ENCODE data around the gene CELF5.
A peak's percentile ranks its signal among the peaks of the same experiment; 100 is the strongest.
"Not testable (repeated sequence)": the region's sequence is repeated elsewhere in the genome, so short reads cannot be mapped to it uniquely, and the experiment has no call there.

CELF5 gene

DNA sequence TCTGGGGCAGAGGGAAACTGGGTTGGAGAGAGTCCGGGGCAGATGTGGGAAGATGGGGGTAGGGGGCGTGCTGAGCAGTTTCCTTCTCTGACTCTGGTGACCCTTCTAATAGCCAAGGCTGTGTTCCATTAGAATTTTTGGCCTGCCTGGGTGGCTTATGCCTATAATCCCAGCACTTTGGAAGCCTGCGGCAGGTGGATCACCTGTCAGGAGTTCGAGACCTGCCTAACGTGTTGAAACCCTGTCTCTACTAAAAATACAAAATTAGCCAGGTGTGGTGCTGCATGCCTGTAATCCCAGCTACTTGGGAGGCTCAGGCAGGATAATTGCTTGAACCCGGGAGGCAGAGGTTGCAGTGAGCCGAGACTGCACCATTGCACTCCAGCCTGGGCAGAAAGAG is 21.6 kb upstream of the CELF5 start:
- peaks cover 58% of the 10 kb centered on the region for H3K36me3 ChIP-seq (ENCODE audit: control insufficient read depth, insufficient read depth, low read length)
- H3K4me1 ChIP-seq (ENCODE audit: control insufficient read depth, insufficient read depth, low read length); H3K4me3 ChIP-seq (ENCODE audit: low read depth, low read length); H3K27me3 ChIP-seq (ENCODE audit: control insufficient read depth, insufficient read depth, low read length); H3K9me3 ChIP-seq (ENCODE audit: control insufficient read depth, insufficient read depth, low read length); H3K9ac ChIP-seq (ENCODE audit: low read depth, low read length); H3K27ac ChIP-seq (ENCODE audit: low read depth, low read length): not testable (repeated sequence)

- Histone ChIP-seq H3K9ac (ENCODE audit: low read depth, low read length) (no peak overlapping the region), H3K27me3 (ENCODE audit: control insufficient read depth, insufficient read depth, low read length) (no peaks in the 10 kb centered on the region), H3K4me1 (ENCODE audit: control insufficient read depth, insufficient read depth, low read length) (no peaks in the 10 kb centered on the region), H3K9me3 (ENCODE audit: control insufficient read depth, insufficient read depth, low read length) (no peaks in the 10 kb centered on the region), H3K4me3 (ENCODE audit: low read depth, low read length) (no peak overlapping the region), H3K27ac (ENCODE audit: low read depth, low read length) (no peak overlapping the region), H3K36me3 (ENCODE audit: control insufficient read depth, insufficient read depth, low read length) (peaks cover 63% of the 10 kb centered on the region)
These were observed 20.4 kb upstream of the CELF5 start for GRCh38 chr19:3203805-3204645.

DNA sequence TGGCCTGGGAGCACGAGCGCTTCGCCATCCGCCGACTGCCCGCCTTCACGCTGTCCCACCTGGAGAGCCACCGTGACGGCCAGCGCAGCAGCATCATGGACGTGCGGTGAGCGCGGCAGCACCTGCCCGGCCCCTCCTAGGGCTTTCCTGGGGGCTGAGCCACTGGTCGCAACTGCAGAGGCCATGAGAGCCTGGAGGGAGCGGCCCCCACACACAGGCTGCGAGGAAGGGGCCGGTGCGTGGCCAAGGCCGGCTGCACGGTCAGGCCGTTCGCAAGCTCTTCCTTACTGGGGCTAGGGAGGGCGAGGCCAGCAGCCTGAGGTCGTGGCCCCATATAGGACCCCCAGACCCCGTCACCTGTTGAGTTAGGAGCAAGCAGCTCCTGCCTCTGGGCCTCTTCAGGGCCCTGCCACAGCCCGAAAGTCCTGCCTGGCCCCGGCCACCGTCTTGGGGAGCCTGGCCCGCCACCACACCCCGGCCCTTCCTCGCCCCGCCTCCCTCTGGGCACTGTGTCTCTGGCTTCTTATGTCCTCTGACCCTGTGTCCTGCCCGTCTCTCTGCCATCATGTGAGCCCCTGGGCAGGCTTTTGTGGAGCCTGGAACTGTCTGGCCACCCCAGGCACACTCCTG is 19.7 kb upstream of the CELF5 start:
- H3K27me3 ChIP-seq (ENCODE audit: control insufficient read depth, insufficient read depth, low read length) = no peaks in the 10 kb centered on the region
- peaks cover 62% of the 10 kb centered on the region for H3K36me3 ChIP-seq (ENCODE audit: control insufficient read depth, insufficient read depth, low read length)
- no peak overlapping the region for H3K27ac ChIP-seq (ENCODE audit: low read depth, low read length)
- no peaks in the 10 kb centered on the region for H3K9me3 ChIP-seq (ENCODE audit: control insufficient read depth, insufficient read depth, low read length)
- no peak overlapping the region for H3K4me3 ChIP-seq (ENCODE audit: low read depth, low read length)
- H3K4me1 ChIP-seq (ENCODE audit: control insufficient read depth, insufficient read depth, low read length) = no peaks in the 10 kb centered on the region
- no peak overlapping the region for H3K9ac ChIP-seq (ENCODE audit: low read depth, low read length)

DNA sequence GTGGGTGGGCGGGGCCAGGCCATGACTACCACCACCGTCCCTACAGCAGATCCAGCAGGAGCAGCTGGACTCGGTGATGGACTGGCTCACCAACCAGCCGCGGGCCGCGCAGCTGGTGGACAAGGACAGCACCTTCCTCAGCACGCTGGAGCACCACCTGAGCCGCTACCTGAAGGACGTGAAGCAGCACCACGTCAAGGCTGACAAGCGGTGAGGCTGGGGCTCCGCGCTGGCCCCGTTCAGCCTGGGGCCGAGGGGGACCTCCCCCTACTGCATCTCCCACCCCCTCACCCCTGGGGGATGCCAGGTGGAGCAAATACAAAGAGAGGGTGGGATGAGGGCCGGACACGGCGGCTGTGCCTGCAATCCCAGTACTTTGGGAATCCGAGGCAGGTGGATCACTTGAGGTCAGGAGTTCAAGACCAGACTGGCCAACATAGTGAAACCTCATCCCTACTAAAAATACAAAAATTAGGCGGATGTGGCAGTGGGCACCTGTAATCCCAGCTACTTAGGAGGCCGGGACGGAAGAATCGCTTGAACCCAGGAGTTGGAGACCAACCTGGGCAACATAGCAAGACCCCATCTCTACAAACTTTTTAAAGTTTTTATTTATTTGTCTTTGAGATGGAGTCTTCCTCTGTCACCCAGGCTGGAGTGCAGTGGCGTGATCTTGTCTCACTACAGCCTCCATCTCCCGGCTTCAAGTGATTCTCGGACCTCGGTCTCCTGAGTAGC is 18.1 kb upstream of the CELF5 start:
- Histone ChIP-seq H3K36me3 (ENCODE audit: control insufficient read depth, insufficient read depth, low read length) (peaks cover 58% of the 10 kb centered on the region), H3K4me1 (ENCODE audit: control insufficient read depth, insufficient read depth, low read length) (peaks cover 3% of the 10 kb centered on the region; the same call in 1 of the 2 replicates), H3K9ac (ENCODE audit: low read depth, low read length) (no peak overlapping the region), H3K4me3 (ENCODE audit: low read depth, low read length) (no peak overlapping the region), H3K9me3 (ENCODE audit: control insufficient read depth, insufficient read depth, low read length) (no peaks in the 10 kb centered on the region), H3K27me3 (ENCODE audit: control insufficient read depth, insufficient read depth, low read length) (no peaks in the 10 kb centered on the region), H3K27ac (ENCODE audit: low read depth, low read length) (no peak overlapping the region)

DNA sequence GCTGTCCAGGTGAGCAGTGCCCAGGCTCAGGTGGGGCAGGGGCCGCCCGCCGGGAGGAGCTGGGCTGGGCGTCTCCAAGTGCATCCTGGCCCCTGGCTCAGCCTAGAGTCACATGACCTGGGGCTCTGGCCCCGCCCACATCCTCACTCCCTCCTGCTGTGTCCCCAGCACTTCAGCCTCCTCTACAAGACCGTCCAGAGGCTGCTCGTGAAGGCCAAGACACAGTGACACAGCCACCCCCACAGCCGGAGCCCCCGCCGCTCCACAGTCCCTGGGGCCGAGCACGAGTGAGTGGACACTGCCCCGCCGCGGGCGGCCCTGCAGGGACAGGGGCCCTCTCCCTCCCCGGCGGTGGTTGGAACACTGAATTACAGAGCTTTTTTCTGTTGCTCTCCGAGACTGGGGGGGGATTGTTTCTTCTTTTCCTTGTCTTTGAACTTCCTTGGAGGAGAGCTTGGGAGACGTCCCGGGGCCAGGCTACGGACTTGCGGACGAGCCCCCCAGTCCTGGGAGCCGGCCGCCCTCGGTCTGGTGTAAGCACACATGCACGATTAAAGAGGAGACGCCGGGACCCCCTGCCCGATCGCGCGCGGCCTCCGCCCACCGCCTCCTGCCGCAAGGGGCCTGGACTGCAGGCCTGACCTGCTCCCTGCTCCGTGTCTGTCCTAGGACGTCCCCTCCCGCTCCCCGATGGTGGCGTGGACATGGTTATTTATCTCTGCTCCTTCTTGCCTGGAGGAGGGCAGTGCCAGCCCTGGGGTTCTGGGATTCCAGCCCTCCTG is 16.8 kb upstream of the CELF5 start:
- Histone ChIP-seq H3K27ac (ENCODE audit: low read depth, low read length) (no peak overlapping the region), H3K9ac (ENCODE audit: low read depth, low read length) (no peak overlapping the region), H3K36me3 (ENCODE audit: control insufficient read depth, insufficient read depth, low read length) (peaks cover 52% of the 10 kb centered on the region), H3K9me3 (ENCODE audit: control insufficient read depth, insufficient read depth, low read length) (no peaks in the 10 kb centered on the region), H3K4me1 (ENCODE audit: control insufficient read depth, insufficient read depth, low read length) (peaks cover 3% of the 10 kb centered on the region; the same call in 1 of the 2 replicates), H3K27me3 (ENCODE audit: control insufficient read depth, insufficient read depth, low read length) (no peaks in the 10 kb centered on the region), H3K4me3 (ENCODE audit: low read depth, low read length) (no peak overlapping the region)

GRCh38 chr19:3208317-3209207 is 15.9 kb upstream of the CELF5 start:
- Histone ChIP-seq H3K36me3 (ENCODE audit: control insufficient read depth, insufficient read depth, low read length) (peaks cover 48% of the 10 kb centered on the region), H3K27me3 (ENCODE audit: control insufficient read depth, insufficient read depth, low read length) (no peaks in the 10 kb centered on the region), H3K9me3 (ENCODE audit: control insufficient read depth, insufficient read depth, low read length) (no peaks in the 10 kb centered on the region), H3K4me3 (ENCODE audit: low read depth, low read length) (no peak overlapping the region), H3K4me1 (ENCODE audit: control insufficient read depth, insufficient read depth, low read length) (peaks cover 3% of the 10 kb centered on the region; the same call in 1 of the 2 replicates), H3K27ac (ENCODE audit: low read depth, low read length) (no peak overlapping the region), H3K9ac (ENCODE audit: low read depth, low read length) (no peak overlapping the region)

- Histone ChIP-seq H3K36me3 (ENCODE audit: control insufficient read depth, insufficient read depth, low read length) (peaks cover 30% of the 10 kb centered on the region), H3K9me3 (ENCODE audit: control insufficient read depth, insufficient read depth, low read length) (no peaks in the 10 kb centered on the region), H3K4me1 (ENCODE audit: control insufficient read depth, insufficient read depth, low read length) (peaks cover 3% of the 10 kb centered on the region; the same call in 1 of the 2 replicates), H3K27me3 (ENCODE audit: control insufficient read depth, insufficient read depth, low read length) (no peaks in the 10 kb centered on the region), H3K9ac (ENCODE audit: low read depth, low read length) (no peak overlapping the region), H3K4me3 (ENCODE audit: low read depth, low read length) (no peak overlapping the region), H3K27ac (ENCODE audit: low read depth, low read length) (peak overlapping the region; percentile 11)
These were observed 14.0 kb upstream of the CELF5 start for GRCh38 chr19:3210347-3211017.

DNA sequence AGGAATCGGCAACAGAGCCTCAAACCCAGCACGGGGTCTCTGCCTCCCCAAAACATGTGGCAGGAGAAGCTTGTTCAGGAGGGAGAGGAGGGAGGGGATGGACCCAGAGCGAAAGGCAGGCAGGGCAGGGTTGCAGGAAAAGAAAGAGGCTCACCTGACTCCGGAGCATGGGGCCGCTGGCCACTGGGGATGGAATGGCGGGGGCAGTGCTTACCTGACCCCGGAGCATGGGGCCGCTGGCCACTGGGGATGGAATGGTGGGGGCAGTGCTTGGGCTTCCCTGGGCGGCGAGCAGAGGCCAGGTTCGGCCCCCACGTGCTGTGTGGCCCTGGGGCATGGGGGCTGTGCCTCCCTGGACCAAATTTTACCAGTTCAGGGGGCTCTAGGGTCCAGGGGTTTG is 13.3 kb upstream of the CELF5 start:
- H3K36me3 ChIP-seq (ENCODE audit: control insufficient read depth, insufficient read depth, low read length) = peaks cover 25% of the 10 kb centered on the region
- H3K4me1 ChIP-seq (ENCODE audit: control insufficient read depth, insufficient read depth, low read length) = peaks cover 3% of the 10 kb centered on the region; the same call in 1 of the 2 replicates
- no peak overlapping the region for H3K4me3 ChIP-seq (ENCODE audit: low read depth, low read length)

GRCh38 chr19:3213159-3213558 is 11.3 kb upstream of the CELF5 start:
- peaks cover 6% of the 10 kb centered on the region; the same call in 1 of the 2 replicates for H3K36me3 ChIP-seq (ENCODE audit: control insufficient read depth, insufficient read depth, low read length)
- peaks cover 3% of the 10 kb centered on the region; the same call in 1 of the 2 replicates for H3K4me1 ChIP-seq (ENCODE audit: control insufficient read depth, insufficient read depth, low read length)
- H3K27me3 ChIP-seq (ENCODE audit: control insufficient read depth, insufficient read depth, low read length) = no peaks in the 10 kb centered on the region
- no peak overlapping the region for H3K4me3 ChIP-seq (ENCODE audit: low read depth, low read length)
- H3K9ac ChIP-seq (ENCODE audit: low read depth, low read length) = no peak overlapping the region
- H3K27ac ChIP-seq (ENCODE audit: low read depth, low read length) = no peak overlapping the region
- H3K9me3 ChIP-seq (ENCODE audit: control insufficient read depth, insufficient read depth, low read length) = no peaks in the 10 kb centered on the region

More for the DNA sequence above, 13.3 kb upstream of the CELF5 start:
- Histone ChIP-seq H3K9me3 (ENCODE audit: control insufficient read depth, insufficient read depth, low read length) (no peaks in the 10 kb centered on the region), H3K9ac (ENCODE audit: low read depth, low read length) (no peak overlapping the region), H3K27ac (ENCODE audit: low read depth, low read length) (peak overlapping the region; percentile 11), H3K27me3 (ENCODE audit: control insufficient read depth, insufficient read depth, low read length) (no peaks in the 10 kb centered on the region)

Measured in HUES48 (cell line).